GM21381 (cell line): ENCODE measurements around the gene BAIAP2.
"Not testable (repeated sequence)": the region's sequence is repeated elsewhere in the genome, so short reads cannot be mapped to it uniquely, and the experiment has no call there.

Experiments
- ATAC-seq: cut with Tn5 transposase; IDR thresholded peaks from one replicate; pipeline ENCODE4 v1.9.1; 2021; ENCODE audit warnings: mild to moderate bottlenecking, moderate library complexity; ENCODE audit not compliant: unreplicated experiment

Gene BAIAP2

GRCh38 chr17:81066072-81066471, 31.1 kb downstream of the BAIAP2 start:
- ATAC-seq, result no peak

- no peak for ATAC-seq
Measured at GRCh38 chr17:81066771-81067315, 31.9 kb downstream of the BAIAP2 start.

GRCh38 chr17:81067391-81067811, 32.5 kb downstream of the BAIAP2 start:
- ATAC-seq, result no peak

GRCh38 chr17:81068411-81069134, 33.6 kb downstream of the BAIAP2 start:
- no peak for ATAC-seq

GRCh38 chr17:81069135-81069645, 34.2 kb downstream of the BAIAP2 start:
- ATAC-seq, result no peak

- ATAC-seq, result no peak
Measured at GRCh38 chr17:81070541-81071246, 35.7 kb downstream of the BAIAP2 start.

GRCh38 chr17:81071761-81072741, 37.1 kb downstream of the BAIAP2 start:
- no peak for ATAC-seq

GRCh38 chr17:81073967-81074839, 39.3 kb downstream of the BAIAP2 start:
- ATAC-seq, result no peak

- no peak for ATAC-seq
Measured at GRCh38 chr17:81074875-81075274, 39.9 kb downstream of the BAIAP2 start.

- ATAC-seq, result no peak
Measured at GRCh38 chr17:81075307-81075706, 40.4 kb downstream of the BAIAP2 start.

GRCh38 chr17:81076141-81076679, 41.3 kb downstream of the BAIAP2 start:
- ATAC-seq, result no peak

- not testable (repeated sequence) for ATAC-seq
Measured at GRCh38 chr17:81078026-81078913, 43.3 kb downstream of the BAIAP2 start.

GRCh38 chr17:81080019-81080418, 45.1 kb downstream of the BAIAP2 start:
- ATAC-seq, result no peak

GRCh38 chr17:81081222-81082176, 46.5 kb downstream of the BAIAP2 start:
- no peak for ATAC-seq

- ATAC-seq, result no peak
Measured at GRCh38 chr17:81082177-81083073, 47.5 kb downstream of the BAIAP2 start.

- no peak for ATAC-seq
Measured at GRCh38 chr17:81083125-81083765, 48.3 kb downstream of the BAIAP2 start.
